A673 (cell line): Measurements from ENCODE around the gene SEMA4D. TPM values are rescaled to one million over a fixed set of nuclear protein-coding genes. Genes with fewer than 3 reads are reported as not detected.
A peak's percentile ranks its signal among the peaks of the same experiment; 100 is the strongest.

ENCODE experiments used
- BruUV-seq: library from RNA; stranded (reverse); fragments of 400-500 nt; replicated peaks from 2 replicates; lab custom pipeline; 2021; lab: Mats Ljungman, UMichigan
- CTCF ChIA-PET: fragments of 300-600 bp; sonication (Branson Sonifier 250); formaldehyde crosslinking; loops from one replicate; lab custom pipeline; 2022; ENCODE audit warnings: antibody characterized with exemption; lab: Charles Lee
- POLR2A ChIA-PET: fragments of 300-600 bp; sonication (Branson Sonifier 250); formaldehyde crosslinking; loops from one replicate; lab custom pipeline; 2022; ENCODE audit warnings: antibody characterized with exemption; ENCODE audit not compliant: low non-redundant PET; lab: Charles Lee
- DNase-seq: peaks from one replicate; pipeline ENCODE4 v3.0.0-alpha.2; 2015; ENCODE audit warnings: low spot score
- H3K27ac ChIP-seq: fragments of 200-600 bp; sonication (generic); 2 replicates; pipeline ENCODE4 v1.5.1; 2016; ENCODE audit warnings: mixed run types, low read depth, mild to moderate bottlenecking, mixed read lengths, antibody characterized with exemption, low read length; ENCODE audit not compliant: poor library complexity, severe bottlenecking
- H3K27me3 ChIP-seq: fragments of 200-600 bp; sonication (generic); replicated peaks from 2 replicates; pipeline ENCODE4 v1.6.1; 2017; ENCODE audit warnings: mixed run types, low read depth, mild to moderate bottlenecking, mixed read lengths, antibody characterized with exemption, low read length; ENCODE audit not compliant: insufficient read depth, poor library complexity
- H3K36me3 ChIP-seq: fragments of 200-600 bp; sonication (generic); 2 replicates; pipeline ENCODE4 v1.6.1; 2016; ENCODE audit warnings: mixed run types, mild to moderate bottlenecking, mixed read lengths, antibody characterized with exemption, low read length; ENCODE audit not compliant: insufficient read depth, poor library complexity, severe bottlenecking
- H3K4me1 ChIP-seq: fragments of 200-600 bp; sonication (generic); 2 replicates; pipeline ENCODE4 v1.6.1; 2017; ENCODE audit warnings: mixed run types, mild to moderate bottlenecking, mixed read lengths, antibody characterized with exemption, low read length; ENCODE audit not compliant: insufficient read depth, poor library complexity, severe bottlenecking
- H3K4me3 ChIP-seq: fragments of 200-600 bp; sonication (generic); 2 replicates; pipeline ENCODE4 v1.5.1; 2016; ENCODE audit warnings: low read depth, mixed run types, mild to moderate bottlenecking, mixed read lengths, low read length; ENCODE audit not compliant: poor library complexity, severe bottlenecking
- H3K9me3 ChIP-seq: fragments of 200-600 bp; sonication (generic); 2 replicates; pipeline ENCODE4 v1.6.1; 2016; ENCODE audit warnings: mixed run types, low read depth, mild to moderate bottlenecking, mixed read lengths, antibody characterized with exemption, low read length; ENCODE audit not compliant: poor library complexity, severe bottlenecking
- EZH2 ChIP-seq: fragments of 200-600 bp; sonication (generic); IDR thresholded peaks from 2 replicates; pipeline ENCODE4 v1.6.1; 2017; ENCODE audit warnings: borderline replicate concordance, low read depth, mild to moderate bottlenecking, mixed read lengths, antibody characterized with exemption, low read length; ENCODE audit not compliant: poor library complexity, severe bottlenecking
- intact Hi-C: fragments of 100-400 bp; cut with micrococcal nuclease; formaldehyde crosslinking; loops from one replicate; pipeline ENCODE4 v1.10.0; 2022; ENCODE audit not compliant: unreplicated experiment
- total RNA-seq: library from RNA; stranded (reverse); gene quantifications from 2 replicates; pipeline ENCODE4 v1.2.3, GENCODE V29; 2021
- TF ChIP-seq, protein P1 (sequence below): fragments of 300-800, 200-600 bp; sonication (generic); conservative IDR thresholded peaks from 2 replicates; pipeline ENCODE4 v1.5.1; 2017; ENCODE audit warnings: low read depth, mild to moderate bottlenecking, antibody characterized with exemption, low read length, moderate library complexity, mixed read lengths

SEMA4D gene
- total RNA-seq, 1 experiment from 2014 or later = 14.2 TPM

DNA sequence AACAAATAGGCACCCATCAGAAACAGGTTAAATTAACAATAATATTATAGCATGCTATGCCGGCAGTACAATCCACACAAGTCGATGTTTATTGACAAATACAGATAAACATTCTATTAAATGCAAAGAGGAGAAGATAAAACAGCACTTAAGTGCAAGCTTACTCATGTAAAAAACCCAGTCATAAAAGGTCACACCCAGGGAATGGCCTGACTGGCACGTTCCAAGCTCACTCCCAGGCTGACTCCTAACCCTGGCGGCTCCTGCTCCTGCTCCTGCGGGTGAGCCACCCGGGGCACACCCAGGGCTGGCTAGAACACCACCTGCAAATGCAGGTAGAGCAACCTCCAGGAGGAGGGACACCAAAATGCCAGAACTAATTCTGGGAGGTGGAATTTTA is 66.9 kb downstream of the SEMA4D start:
- POLR2A ChIA-PET = interaction anchor here (0.5 kb wide), 1 partner anchor 27 kb away, joined by 3 read pairs; no protein-coding TSS in a partner anchor
- no peak for DNase-seq
- H3K36me3 ChIP-seq = no peaks in the 10 kb centered on the region
- CTCF ChIA-PET = no interaction called here
- H3K9me3 ChIP-seq = no peaks in the 10 kb centered on the region
- no peaks in the 10 kb centered on the region for H3K4me1 ChIP-seq
- intact Hi-C loops = no loop called here
- TF ChIP-seq, protein P1, sequence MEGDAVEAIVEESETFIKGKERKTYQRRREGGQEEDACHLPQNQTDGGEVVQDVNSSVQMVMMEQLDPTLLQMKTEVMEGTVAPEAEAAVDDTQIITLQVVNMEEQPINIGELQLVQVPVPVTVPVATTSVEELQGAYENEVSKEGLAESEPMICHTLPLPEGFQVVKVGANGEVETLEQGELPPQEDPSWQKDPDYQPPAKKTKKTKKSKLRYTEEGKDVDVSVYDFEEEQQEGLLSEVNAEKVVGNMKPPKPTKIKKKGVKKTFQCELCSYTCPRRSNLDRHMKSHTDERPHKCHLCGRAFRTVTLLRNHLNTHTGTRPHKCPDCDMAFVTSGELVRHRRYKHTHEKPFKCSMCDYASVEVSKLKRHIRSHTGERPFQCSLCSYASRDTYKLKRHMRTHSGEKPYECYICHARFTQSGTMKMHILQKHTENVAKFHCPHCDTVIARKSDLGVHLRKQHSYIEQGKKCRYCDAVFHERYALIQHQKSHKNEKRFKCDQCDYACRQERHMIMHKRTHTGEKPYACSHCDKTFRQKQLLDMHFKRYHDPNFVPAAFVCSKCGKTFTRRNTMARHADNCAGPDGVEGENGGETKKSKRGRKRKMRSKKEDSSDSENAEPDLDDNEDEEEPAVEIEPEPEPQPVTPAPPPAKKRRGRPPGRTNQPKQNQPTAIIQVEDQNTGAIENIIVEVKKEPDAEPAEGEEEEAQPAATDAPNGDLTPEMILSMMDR = no peak
- TF ChIP-seq EZH2 = no peak
- H3K27me3 ChIP-seq = no peaks in the 10 kb centered on the region
- H3K4me3 ChIP-seq = no peak overlapping the region
- H3K27ac ChIP-seq = no peak overlapping the region
- BruUV-seq = no TSS peak

DNA sequence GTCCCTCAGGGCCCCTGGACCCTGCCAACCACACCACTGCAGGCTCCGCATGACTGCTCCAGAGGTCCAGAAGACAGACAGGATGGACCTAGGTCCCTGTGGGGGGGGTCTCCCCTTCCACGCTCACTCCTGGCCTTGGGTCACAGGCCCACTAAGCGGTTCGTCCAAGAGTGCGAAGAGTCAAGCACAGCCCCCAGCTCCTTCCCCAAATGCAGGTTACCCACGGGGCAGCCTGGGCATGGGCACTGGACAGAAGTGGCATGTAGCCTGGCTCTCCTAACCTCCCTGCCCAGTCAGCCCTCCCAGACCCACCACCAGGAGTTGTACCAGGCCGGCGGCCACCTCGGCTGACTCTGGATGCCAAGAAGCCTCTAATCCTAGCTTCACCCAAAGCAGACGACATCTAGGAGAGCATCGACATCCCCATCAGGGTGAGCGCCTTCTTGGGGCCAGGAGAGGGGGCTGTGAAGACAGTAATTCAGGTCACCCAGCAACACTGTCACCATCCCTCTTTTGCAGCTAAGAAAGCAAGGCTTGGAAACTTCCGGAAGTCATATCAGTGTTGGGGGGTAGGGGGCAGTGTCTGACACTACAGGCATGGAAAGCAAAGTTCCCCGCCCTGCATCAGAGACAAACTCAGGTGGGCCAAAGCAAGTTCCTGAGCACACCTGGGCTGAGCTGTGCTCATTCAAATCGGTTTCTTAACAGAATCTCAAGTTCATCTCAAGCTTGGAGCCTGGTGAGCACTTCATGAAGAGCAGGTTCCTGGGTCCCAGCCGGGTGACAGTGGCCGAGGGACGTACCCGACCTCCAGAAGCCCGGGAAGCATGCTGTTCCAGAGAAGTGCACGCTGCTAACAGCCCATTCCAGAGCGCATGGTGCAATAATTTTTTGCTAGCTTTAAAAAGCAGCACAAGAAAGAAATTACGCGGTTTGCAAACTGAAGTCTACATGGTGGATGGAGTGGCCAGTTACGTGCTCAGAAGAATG is 68.7 kb downstream of the SEMA4D start:
- H3K27ac ChIP-seq = no peak overlapping the region
- ChIA-PET POLR2A (no interaction called here), CTCF (interaction anchor here (1.1 kb wide), 1 partner anchor 120 kb away, joined by 4 read pairs; no protein-coding TSS in a partner anchor)
- TF ChIP-seq, protein P1 = peak; percentile 33; the same call in 1 of the 2 replicates
- TF ChIP-seq EZH2 = no peak
- no peak overlapping the region for H3K4me3 ChIP-seq
- H3K27me3 ChIP-seq = no peaks in the 10 kb centered on the region
- H3K36me3 ChIP-seq = no peaks in the 10 kb centered on the region
- no peaks in the 10 kb centered on the region for H3K4me1 ChIP-seq
- BruUV-seq = no TSS peak
- no peaks in the 10 kb centered on the region for H3K9me3 ChIP-seq
- intact Hi-C loops = no loop called here
- peak; percentile 7 for DNase-seq

DNA sequence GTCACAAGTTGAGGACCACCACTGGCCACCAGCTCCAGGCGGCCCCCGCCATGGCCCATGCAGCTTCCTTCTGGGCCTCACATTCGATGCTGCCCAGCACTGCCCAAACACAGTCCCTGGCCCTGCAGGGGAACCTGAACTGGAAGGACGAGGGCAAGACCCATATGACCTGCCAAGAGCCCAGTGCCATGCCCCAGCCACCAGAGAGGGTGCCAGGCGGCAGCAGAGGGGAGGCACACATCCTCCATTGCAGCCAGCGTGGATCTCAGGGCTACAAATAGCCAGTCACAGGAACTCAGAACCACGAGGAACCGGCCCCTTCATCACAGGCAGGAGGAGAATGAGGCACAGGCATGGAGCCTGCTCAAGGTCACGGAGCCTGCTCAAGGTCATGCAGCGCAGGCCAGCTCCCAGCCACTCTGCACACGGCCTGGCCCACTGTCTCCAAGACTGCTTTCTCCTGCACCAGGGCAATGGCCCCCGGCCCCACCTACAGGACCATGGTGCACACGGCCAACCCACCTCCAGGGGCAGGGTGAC is 69.6 kb downstream of the SEMA4D start:
- Histone ChIP-seq H3K9me3 (no peaks in the 10 kb centered on the region), H3K4me1 (no peaks in the 10 kb centered on the region), H3K27ac (no peak overlapping the region), H3K36me3 (no peaks in the 10 kb centered on the region), H3K27me3 (no peaks in the 10 kb centered on the region), H3K4me3 (no peak overlapping the region)
- no peak for DNase-seq
- ChIA-PET CTCF (no interaction called here), POLR2A (no interaction called here)
- TF ChIP-seq EZH2 = no peak
- TF ChIP-seq, protein P1 = no peak
- BruUV-seq = no TSS peak
- intact Hi-C loops = no loop called here
